AG08396 (cell line): ENCODE results near the gene RRP1.
"Not testable (repeated sequence)": the region's sequence is repeated elsewhere in the genome, so short reads cannot be mapped to it uniquely, and the experiment has no call there.

ENCODE experiments used
- DNase-seq: peaks from one replicate; pipeline ENCODE4 v3.0.0; 2012; ENCODE audit warnings: low spot score, mixed read lengths

RRP1 gene

DNA sequence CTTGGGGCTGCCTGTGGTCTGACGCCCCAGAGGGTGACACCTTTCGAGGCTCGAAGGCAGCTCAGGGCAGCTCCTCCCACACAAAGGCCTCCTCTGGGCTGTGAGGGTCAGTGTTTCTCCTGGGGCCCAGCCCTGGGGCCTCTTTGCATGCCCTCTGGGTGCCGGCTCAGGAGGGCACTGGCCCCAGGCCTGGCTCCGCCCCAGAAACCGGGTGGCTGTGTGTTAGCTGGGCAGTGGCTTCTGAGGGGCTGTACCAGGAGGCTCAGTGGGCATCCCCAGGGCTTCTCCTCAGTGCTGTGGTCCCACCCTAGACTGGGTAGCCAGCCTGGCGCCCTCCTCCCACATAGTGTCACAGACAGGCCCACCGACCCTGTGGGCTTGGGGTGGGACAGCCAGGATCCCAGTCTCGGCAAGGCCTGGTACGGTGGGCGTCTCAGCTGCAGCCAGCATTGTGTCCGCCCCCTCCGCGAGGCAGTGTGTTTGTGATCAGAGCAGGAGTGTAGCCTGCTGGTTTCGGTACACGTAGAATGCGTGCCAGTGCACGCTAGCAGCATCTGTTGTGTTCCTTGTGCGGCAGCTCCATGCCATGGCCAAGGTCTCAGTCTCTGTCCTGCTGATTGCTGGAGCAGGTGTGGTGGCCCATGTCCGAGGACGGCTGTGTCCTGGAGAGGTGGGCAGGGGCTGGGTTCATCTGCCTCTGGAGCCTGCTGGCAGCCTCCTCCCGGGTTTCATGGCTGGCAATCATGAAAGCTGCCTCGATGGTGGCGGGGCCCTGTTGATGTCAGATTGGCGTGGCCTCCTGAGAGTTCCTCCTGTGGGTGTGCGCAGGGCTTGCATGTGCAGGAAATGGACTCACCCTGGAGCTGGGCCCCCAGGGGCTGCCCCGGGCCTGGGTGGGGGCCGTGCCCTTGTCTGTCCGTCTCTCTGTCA, 28.0 kb downstream of the RRP1 start:
- DNase-seq = no peak

DNA sequence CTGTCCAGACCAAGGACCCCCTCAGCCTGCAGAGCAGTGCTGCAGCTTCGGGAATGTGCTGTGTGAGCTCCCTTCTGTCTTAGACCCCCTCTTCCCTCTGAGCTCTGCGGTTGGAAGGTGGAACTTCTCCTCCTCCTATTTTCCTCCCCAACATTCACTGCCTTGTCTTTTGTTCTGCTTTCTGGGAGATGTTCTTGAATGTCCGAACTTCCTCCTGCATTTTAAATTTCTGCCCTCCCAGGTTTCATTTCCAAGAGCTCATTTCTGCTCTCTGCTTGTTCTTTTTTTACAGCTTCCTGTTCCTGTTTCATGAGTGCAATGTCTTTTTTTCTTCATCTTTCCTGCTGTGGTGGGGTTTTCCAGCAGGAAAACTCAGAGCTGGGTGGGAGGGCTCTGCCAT, 29.3 kb downstream of the RRP1 start:
- DNase-seq = no peak

DNA sequence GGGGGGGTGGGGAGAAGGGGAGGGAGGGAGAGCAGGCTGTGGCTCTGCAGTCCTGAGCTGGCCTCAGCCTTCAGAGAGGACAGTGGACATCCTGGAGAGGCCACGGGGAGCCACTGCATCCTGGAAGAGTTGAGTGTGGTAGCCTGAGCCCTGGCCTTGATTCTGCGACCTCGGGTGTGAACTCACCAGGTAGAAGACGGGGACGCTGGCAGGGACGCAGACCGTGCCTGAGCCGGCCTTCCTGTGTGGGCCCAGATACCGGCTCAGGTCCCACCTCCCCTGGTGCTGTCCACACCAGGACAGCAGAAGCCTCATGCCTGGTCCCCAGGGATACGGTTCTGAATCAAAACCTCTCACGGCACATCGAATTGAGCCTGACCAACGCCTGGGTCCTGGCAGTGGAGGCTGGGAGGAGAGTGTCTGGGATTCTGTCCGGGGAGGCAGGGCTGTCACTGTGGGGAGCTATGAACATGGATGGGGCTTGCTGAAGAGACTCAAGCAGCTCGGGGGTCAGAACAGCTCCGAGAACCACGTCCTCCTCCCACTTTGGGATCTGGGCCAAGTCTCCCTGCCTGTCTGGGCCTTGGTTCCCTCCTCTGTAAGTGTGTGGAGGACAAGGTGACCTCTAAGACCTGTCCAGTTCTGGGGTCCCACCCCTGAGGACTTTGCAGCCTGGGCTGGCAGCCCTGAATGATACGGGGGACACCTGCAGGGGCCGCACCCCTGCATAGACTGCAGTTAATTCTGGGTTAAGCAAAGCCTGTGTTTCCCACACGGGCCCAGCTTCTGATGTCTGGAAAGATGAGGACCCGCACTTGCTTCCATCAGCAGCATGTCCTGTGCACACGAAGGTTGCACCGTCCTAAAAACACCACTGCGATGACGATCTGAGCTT, 30.4 kb downstream of the RRP1 start:
- DNase-seq = no peak

DNA sequence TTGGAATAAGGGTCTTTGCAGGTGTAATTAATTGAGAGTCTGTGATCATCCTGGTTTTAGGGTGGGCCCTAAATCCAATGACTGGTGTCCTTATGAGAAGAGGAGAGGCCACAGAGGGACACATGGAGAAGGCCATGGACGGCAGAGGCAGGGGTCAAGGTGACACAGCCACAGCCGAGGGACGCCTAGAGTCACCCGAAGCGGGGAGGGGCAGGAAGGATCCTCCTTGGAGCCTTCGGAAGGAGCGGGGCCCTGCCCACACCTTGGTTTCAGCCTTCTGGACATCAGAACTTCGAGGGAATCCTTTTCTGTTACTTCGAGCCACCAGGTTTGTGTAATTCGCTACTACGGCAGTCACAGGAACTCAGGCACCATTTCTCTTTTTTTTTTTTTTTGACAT, 31.1 kb downstream of the RRP1 start:
- DNase-seq = no peak

DNA sequence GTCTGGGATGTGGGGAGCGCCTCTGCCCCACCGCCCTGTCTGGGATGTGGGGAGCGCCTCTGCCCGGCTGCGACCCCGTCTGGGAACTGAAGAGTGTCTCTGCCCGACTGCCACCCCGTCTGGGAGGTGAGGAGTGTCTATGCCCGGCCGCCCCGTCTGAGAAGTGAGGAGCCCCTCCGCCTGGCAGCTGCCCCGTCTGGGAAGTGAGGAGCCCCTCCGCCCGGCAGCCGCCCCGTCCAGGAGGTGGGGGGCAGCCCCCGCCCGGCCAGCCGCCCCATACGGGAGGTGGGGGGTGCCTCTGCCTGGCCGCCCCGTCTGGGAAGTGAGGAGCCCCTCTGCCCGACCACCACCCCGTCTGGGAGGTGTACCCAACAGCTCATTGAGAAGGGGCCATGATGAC, 32.8 kb downstream of the RRP1 start:
- not testable (repeated sequence) for DNase-seq

DNA sequence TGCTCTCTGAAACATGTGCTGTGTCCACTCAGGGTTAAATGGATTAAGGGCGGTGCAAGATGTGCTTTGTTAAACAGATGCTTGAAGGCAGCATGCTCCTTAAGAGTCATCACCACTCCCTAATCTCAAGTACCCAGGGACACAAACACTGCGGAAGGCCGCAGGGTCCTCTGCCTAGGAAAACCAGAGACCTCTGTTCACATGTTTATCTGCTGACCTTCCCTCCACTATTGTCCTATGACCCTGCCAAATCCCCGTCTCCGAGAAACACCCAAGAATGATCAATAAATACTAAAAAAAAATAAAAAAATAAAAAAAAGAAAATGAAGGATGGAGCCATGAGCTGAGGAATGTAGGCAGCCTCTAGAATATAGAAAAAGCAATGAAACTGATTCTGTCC, 33.4 kb downstream of the RRP1 start:
- DNase-seq = not testable (repeated sequence)

DNA sequence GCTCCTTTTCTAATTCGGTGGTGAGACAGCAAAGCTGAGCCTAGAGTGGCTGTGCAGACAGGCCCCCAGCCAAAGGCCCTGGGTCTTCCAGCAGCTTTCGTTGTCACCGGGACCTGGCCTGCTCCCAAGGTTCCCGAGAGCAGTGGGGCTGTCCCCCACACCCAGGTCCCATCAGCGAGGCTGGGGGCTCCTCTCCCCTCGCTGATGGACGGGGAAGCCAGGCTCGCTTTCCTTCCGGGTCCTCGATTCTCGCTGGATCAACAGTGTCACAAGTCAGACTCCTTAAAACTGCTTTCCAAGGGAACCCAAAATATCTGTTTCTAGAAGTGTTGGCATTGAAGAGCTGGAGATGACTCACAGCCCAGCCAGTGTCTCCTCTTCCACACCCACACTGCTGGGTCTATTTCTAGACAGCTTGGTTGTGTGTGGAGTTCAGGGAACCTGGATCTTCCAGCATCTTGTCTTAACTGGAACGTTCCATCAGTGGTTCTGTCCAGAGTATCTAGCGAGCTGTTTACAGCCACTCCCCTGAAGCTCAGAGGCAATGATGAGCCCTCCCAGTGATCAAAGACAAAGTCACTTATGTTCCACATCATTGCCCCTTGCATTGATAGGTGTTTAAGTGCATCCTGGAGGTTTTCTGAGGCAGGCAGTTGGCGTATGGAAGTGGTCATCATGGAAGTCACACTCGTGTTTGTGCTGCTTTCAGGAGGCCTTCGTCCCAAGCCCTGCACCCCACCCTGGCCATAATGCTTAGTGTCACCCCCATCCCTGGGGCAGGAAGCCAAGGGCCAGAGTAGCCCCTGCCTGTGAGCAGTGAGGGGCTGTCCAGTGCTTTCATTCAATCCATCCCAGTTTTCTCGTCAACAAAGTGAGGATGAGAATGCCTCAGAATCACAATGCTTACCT, 35.2 kb downstream of the RRP1 start:
- peak; percentile 81 for DNase-seq

DNA sequence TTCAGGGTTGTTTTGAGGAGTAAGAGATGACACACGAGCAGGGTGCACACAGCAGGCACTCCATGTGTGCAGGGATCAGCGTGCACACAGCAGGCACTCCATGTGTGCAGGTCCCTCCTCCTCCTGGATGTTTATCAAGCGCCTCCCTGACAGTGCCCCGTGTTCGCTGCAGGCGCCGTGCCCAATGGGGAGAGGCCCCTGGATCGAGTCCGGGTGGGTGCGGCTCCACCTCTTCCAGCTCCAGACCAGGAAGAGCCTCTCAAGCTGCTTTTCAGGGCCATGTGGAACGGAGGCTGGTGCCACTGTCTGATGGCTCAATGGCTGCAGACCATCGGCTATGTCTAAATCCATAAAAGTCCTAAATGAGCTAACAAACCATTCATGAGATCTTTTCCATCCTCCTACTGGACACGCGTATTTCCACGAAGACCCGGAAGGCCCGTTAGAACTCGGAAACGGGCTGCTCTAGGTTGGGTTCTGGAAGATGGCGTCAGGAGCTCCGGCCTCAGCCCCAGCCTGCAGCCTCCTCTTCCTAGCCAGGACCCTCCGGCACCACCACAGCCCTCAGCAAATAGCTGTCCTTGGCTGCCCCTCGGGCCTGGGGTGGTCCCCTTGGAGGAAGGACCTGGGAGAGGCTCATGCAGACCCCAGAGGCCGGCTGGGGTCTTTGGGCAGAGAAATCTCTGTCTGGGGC, 36.0 kb downstream of the RRP1 start:
- DNase-seq = no peak

DNA sequence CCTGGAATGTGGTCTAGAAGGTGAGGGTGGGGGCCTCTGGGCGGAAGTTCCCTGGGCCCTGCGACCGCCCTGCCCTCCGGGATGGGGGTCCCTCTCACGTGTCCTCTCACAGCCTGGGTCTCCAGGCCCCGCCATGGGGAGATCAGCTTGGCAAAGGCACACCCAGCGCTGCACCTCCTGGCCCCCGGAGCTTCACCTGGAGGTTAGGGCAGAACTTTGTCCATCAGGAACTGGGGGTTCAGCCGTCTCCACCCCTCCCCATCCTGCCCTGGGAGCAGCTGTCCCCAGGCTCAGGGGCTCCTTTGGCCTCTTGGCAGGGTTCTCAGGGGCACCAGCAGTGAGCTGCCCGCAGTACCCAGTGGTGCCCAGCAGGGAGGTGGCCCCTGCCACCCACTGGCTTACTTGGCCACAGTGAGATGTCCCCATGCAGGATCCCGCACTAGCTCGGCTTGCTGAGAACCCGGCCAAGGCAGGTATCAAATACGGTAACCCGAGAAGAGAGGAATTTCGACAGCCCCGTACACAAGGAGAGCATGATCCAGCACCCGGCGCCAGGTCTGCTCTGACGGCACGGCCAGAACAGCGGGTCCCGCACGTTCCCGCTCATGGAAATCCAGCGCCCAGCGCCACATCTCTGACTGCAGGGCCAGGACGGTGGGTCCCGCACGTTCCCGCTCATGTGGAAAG, 36.7 kb downstream of the RRP1 start:
- no peak for DNase-seq

DNA sequence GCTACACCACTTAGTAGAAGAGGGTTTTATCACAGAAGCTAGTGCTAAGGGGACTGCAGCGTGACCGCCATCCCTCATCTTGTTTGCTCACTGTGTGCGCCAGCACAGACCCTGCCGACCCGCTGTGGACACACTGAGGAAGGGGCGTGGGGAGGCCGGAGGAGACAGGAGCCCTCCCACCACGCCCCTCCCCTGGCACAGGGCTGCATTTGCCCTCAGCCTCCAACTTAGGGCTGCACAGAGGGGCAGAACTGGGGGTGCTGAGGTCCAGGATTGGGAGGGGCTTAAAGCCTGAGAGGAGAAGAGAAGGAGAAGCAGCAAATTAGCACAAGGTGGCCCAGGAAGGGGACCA, 37.2 kb downstream of the RRP1 start:
- no peak for DNase-seq

DNA sequence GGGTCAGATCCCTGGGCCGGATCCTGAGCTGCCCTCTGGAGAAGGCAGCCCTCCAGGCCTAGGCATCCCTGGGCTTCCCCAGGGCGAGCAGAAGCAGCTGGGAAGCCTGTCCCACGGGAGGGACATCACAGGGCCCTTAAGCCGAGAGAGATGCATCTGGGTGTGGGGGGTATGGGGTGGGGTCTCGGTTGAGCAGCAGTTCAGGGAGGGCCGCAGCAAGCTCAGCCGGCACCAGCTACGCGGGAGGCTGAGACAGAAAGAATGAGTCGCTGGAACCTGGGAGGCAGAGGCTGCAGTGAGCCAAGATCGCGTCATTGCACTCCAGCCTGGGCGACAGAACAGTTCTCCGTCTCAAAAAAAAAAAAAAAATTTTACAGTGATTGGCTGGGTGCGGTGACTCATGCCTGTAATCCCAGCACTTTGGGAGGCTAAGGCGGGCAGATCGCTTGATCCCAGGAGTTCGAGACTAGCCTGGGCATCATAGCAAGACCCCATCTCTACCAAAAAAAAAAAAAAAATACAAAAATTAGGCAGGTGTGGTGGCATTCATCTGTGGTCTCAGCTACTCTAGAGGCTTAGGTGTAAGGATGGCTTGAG, 37.7 kb downstream of the RRP1 start:
- peak; percentile 70 for DNase-seq

DNA sequence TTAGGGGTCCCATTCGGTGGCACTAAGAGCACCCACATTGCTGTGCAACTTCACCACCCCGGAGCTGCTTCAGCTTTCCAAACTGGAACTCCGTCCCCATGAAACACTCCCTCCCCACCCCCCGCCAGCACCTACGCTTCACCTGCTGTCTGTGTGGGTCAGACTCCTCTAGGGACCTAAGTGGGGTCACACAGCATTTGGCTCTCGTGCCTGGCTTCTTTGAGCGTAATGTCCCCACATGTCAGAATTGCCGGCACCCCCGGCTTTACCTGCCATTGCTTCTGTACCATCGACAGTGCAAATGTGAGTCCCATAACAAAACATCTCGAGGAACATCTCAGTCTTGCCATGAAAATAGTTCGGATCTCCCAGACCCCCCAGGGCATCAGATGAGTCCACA, 39.8 kb downstream of the RRP1 start:
- DNase-seq = no peak

DNA sequence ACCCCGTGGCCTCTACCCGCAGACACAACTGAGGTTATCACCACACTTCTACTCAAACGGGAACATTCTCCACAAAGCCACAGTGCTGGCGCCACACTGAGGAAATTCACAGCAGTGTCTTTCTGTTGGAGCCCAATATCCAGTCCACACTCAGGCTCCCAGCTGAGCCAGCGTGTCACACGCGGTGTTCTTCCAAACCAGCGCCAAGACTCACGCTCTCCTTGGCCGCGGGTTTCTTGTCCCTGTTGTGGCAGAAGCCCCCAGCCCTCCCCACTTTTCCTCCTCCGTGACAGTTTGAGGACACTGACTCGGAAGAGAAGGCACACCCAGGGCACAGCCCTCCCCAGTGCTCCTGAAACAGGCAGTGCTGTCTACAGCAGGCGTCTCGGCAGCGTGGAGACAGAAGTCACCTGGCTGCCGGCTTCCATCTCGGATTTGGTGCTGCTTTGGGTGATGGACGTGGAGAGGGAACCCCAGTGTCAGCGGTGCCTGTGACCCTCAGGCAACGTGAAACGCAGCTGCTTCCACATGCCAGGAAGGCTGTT, 40.3 kb downstream of the RRP1 start:
- DNase-seq = no peak

DNA sequence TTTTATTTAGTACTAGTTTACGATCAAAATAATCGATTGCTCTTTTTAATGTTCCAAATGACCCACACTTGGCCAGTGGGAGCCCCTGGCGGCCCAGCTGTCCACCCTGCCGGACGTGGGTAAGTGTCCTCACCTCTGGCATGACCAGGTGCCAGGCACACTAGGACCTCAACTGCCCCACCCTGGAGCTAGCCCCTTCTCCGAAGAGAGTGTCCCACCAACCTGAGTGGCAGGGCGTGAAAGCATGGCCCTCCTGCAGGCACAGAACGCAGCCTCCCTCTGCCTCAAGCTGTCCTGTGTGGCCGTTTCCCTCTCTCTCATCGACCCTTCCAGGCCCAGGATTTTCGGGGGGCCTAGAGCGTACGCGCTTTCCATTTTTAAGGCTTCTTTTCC, 42.8 kb downstream of the RRP1 start:
- no peak for DNase-seq

DNA sequence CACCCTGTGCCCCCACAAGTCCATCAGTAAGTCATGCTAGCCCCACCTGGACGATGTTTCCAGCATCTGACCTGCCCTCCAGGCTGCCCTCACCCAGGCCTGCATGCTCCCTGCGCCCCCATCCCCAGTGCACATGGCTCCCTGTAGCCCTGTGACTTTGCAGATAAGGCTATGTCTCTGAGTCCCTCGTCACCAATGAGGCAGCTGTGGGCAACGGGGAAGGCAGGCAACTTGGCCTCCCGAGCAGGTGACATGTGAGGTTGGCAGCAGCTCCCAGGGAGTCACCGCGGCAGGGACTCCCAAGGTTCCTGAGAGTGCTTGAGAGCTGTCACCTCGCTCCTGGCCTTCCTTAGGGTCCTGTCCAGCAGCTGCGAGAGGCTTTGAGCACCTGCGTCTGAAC, 43.3 kb downstream of the RRP1 start:
- no peak for DNase-seq

DNA sequence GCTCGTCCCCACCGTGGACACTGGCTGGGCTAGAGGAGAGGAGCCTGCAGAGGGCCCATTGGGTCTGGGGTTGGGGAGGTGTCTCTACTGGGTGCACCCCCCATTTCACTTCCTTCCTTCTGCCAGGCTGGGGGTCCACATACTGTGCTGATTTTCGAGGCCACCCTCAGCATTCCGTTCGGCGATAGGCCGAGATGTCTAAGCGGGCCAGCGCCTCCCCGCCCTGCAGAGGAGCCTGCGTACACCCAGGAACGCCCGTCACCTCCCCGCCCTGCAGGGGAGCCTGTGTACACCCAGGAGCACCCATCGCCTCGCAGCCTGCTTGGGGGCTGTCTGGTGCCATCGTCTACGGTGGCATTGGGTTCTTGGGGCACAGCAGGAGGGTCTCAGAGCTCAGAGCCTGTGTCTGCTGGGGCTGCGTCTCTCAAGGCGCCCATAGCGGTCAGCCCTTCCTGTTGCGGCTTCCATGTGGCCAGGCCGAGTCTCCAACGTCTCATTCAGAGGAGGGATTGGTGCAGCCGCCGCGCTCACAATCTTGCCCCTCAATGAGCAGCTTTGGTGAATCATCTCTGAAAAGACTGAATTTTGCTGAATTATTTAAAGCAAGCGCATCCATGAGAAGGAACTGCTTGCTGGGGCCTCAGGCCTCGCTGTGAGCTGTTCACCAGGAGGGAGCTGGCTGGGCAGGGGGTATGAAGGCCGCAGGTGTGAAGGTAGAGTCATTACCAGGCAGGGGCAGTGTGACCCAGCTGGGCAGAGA, 44.9 kb downstream of the RRP1 start:
- DNase-seq = no peak

DNA sequence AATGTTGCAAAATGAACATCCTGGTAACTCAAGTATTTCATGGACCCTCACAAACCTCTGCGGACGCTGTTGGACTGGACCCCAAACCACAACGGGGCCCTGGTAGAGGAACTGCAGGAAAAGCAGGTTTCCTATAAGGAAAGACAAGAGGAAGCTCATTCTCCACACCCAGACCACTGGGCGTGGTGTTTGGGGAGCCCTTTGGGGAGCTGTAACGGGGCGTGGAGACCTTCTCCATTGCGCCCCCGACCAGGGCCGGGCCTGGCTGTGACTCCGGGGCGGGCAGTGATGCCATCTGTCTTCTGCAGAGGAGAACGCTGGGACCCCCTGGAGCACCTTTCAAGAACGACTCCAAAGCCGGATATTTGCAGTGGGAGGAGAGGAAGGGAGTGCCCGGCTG, 45.7 kb downstream of the RRP1 start:
- DNase-seq = no peak

DNA sequence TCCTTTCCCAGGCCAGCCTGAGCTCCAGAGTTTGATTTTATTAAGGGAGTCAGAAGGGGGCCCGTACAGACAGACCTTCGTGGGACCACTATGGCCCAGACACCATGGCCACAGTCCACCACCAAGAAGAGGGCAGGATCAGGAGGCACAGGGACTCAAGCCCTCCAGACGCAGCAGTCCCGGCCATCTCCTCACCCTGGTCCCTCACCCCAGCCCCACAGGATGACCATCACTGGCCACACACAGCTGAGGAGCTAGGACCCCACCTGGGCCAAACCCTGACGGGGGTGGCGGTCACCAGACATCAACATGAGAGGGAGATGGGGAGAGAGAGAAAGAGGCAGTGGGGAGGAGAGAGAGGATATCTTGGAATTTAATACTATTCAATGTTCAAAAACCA, 46.5 kb downstream of the RRP1 start:
- no peak for DNase-seq

DNA sequence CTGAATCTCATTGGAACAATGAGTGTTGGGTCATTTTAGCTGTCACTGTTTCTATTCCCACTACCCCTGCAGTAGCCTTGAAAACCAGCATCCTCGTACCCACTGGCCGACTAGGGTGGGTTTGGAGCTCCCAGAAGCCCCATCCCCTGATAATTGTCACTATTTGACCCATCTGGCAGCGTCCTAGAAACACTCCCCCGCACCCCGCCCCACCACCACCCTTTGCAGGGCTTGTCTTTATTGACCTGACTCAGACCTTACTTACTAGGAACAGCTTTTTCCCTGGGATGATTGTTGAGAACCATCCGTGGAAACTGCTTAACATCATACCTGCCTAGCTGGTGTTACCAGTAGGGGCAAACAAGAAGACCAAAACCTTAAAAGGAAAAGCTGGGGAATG, 47.2 kb downstream of the RRP1 start:
- DNase-seq = no peak
